Hepatocyte (in vitro differentiated cells): ENCODE measurements around the gene ZC3H8. TPM values are rescaled to one million over a fixed set of nuclear protein-coding genes. Genes with fewer than 3 reads are reported as not detected.
A peak's percentile ranks its signal among the peaks of the same experiment; 100 is the strongest.

ENCODE experiments used
- DNase-seq: peaks from one replicate; pipeline ENCODE4 v3.0.0-alpha.2; 2016; ENCODE audit warnings: low spot score
- H2AFZ ChIP-seq: fragments of 200-600 bp; sonication (generic); 2 replicates; pipeline ENCODE4 v1.6.0; 2016; ENCODE audit warnings: antibody characterized with exemption, mild to moderate bottlenecking
- H3K27ac ChIP-seq: fragments of 200-600 bp; sonication (generic); 2 replicates; pipeline ENCODE4 v1.5.1; 2016; ENCODE audit warnings: mild to moderate bottlenecking
- H3K27me3 ChIP-seq: fragments of 200-600 bp; sonication (generic); 2 replicates; pipeline ENCODE4 v1.6.1; 2016
- H3K36me3 ChIP-seq: fragments of 200-600 bp; sonication (generic); replicated peaks from 2 replicates; pipeline ENCODE4 v1.5.1; 2016; ENCODE audit warnings: low read depth; ENCODE audit not compliant: insufficient read depth
- H3K4me1 ChIP-seq: fragments of 200-600 bp; sonication (generic); 2 replicates; pipeline ENCODE4 v1.5.1; 2016; ENCODE audit warnings: mild to moderate bottlenecking, moderate library complexity; ENCODE audit not compliant: insufficient read depth
- H3K4me2 ChIP-seq: fragments of 200-600 bp; sonication (generic); 2 replicates; pipeline ENCODE4 v1.6.0; 2016
- H3K4me3 ChIP-seq: fragments of 200-600 bp; sonication (generic); 2 replicates; pipeline ENCODE4 v1.5.1; 2016; ENCODE audit warnings: mild to moderate bottlenecking
- H3K79me2 ChIP-seq: fragments of 200-600 bp; sonication (generic); 2 replicates; pipeline ENCODE4 v1.6.0; 2017; ENCODE audit warnings: mild to moderate bottlenecking
- H3K9me2 ChIP-seq: fragments of 200-600 bp; sonication (generic); replicated peaks from 2 replicates; pipeline ENCODE4 v1.6.0; 2017; ENCODE audit warnings: mild to moderate bottlenecking; ENCODE audit not compliant: insufficient read depth
- H3K9me3 ChIP-seq: fragments of 200-600 bp; sonication (generic); 2 replicates; pipeline ENCODE4 v1.5.1; 2016; ENCODE audit warnings: low read depth, mild to moderate bottlenecking
- H4K20me1 ChIP-seq: fragments of 200-600 bp; sonication (generic); 2 replicates; pipeline ENCODE4 v1.6.0; 2016; ENCODE audit warnings: mild to moderate bottlenecking; ENCODE audit not compliant: insufficient read depth, poor library complexity, severe bottlenecking
- CTCF ChIP-seq: fragments of 200-600 bp; sonication (generic); IDR thresholded peaks from 2 replicates; pipeline ENCODE4 v1.5.1; 2016; ENCODE audit warnings: antibody characterized with exemption, mild to moderate bottlenecking; ENCODE audit not compliant: poor library complexity
- EZH2 ChIP-seq: fragments of 200-600 bp; sonication (generic); IDR thresholded peaks from 2 replicates; pipeline ENCODE4 v1.6.1; 2016; ENCODE audit warnings: antibody characterized with exemption, mild to moderate bottlenecking, borderline replicate concordance
- EZH2phosphoT487 ChIP-seq: fragments of 200-600 bp; sonication (generic); IDR thresholded peaks from one replicate; pipeline ENCODE4 v1.6.1; 2018; ENCODE audit warnings: antibody characterized with exemption, mild to moderate bottlenecking, low read depth, moderate library complexity; ENCODE audit not compliant: unreplicated experiment, severe bottlenecking
- WGBS: methylation state at CpG from one replicate; pipeline ENCODE4 v1.1.6; 2016; ENCODE audit warnings: low lambda C conversion rate; ENCODE audit errors: missing lambda C conversion rate; 5-methylcytosine and 5-hydroxymethylcytosine counted together
- polyA plus RNA-seq: library from polyadenylated mRNA; unstranded; fragments of >200 nt; fragmentation: Nextera tagmentation; extraction: Ambion mirVana; gene quantifications from 2 replicates; pipeline ENCODE4 v1.2.1, GENCODE V29; 2016
- total RNA-seq: library from RNA; depleted of rRNA; stranded (reverse); fragments of >200 nt; gene quantifications from 2 replicates; pipeline ENCODE4 v1.2.3, GENCODE V29; 2014

Gene ZC3H8
- total and polyA plus RNA-seq, 2 experiments from 2014 or later: 13.6 to 17.5 TPM

GRCh38 chr2:112277596-112278220 lies 22.9 kb upstream of the ZC3H8 start:
- H3K36me3 ChIP-seq: no peaks in the 10 kb centered on the region

DNA sequence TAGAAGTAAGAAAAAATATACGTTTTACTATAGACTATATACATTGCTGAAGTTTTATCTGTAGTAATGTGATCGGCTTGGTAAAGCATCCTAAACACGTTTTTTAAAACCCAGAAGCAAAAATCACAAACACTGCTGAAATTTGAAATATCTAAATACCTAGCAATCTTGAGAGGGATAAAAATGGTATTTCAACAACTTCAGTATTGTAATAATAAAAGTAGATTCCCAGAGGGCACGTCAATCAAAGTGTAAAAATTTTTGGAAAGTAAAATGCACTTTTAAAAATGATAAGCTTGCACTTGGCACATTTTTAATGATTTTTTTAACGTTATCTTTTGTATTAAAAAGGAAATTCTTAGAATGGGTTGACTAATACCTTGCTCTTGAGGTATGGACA lies 22.1 kb upstream of the ZC3H8 start:
- H3K9me3 ChIP-seq: no peaks in the 10 kb centered on the region
- H3K4me1 ChIP-seq: no peaks in the 10 kb centered on the region
- H4K20me1 ChIP-seq: no peaks in the 10 kb centered on the region
- no peak overlapping the region for H2AFZ ChIP-seq
- no peak overlapping the region for H3K4me3 ChIP-seq
- peak overlapping the region; percentile 74 for H3K4me2 ChIP-seq
- no peak for DNase-seq
- no peaks in the 10 kb centered on the region for H3K27me3 ChIP-seq
- TF ChIP-seq EZH2 (no peak), EZH2phosphoT487 (no peak), CTCF (no peak)
- H3K79me2 ChIP-seq: peaks cover 5% of the 10 kb centered on the region
- H3K27ac ChIP-seq: no peak overlapping the region
- 72% methylated on average over 5 of the region's 5 CpGs for WGBS
- no peaks in the 10 kb centered on the region for H3K36me3 ChIP-seq
- H3K9me2 ChIP-seq: no peaks in the 10 kb centered on the region

More at GRCh38 chr2:112277596-112278220, 22.9 kb upstream of the ZC3H8 start:
- Histone ChIP-seq H4K20me1 (no peaks in the 10 kb centered on the region), H3K79me2 (peaks cover 5% of the 10 kb centered on the region), H3K27me3 (no peaks in the 10 kb centered on the region), H2AFZ (no peak overlapping the region), H3K9me3 (no peaks in the 10 kb centered on the region), H3K27ac (no peak overlapping the region), H3K4me3 (no peak overlapping the region), H3K4me2 (no peak overlapping the region), H3K4me1 (peaks cover 4% of the 10 kb centered on the region), H3K9me2 (no peaks in the 10 kb centered on the region)
- TF ChIP-seq EZH2: no peak
- TF ChIP-seq EZH2phosphoT487: no peak
- TF ChIP-seq CTCF: no peak
- WGBS: 99% methylated on average over 5 of the region's 5 CpGs
- DNase-seq: no peak

DNA sequence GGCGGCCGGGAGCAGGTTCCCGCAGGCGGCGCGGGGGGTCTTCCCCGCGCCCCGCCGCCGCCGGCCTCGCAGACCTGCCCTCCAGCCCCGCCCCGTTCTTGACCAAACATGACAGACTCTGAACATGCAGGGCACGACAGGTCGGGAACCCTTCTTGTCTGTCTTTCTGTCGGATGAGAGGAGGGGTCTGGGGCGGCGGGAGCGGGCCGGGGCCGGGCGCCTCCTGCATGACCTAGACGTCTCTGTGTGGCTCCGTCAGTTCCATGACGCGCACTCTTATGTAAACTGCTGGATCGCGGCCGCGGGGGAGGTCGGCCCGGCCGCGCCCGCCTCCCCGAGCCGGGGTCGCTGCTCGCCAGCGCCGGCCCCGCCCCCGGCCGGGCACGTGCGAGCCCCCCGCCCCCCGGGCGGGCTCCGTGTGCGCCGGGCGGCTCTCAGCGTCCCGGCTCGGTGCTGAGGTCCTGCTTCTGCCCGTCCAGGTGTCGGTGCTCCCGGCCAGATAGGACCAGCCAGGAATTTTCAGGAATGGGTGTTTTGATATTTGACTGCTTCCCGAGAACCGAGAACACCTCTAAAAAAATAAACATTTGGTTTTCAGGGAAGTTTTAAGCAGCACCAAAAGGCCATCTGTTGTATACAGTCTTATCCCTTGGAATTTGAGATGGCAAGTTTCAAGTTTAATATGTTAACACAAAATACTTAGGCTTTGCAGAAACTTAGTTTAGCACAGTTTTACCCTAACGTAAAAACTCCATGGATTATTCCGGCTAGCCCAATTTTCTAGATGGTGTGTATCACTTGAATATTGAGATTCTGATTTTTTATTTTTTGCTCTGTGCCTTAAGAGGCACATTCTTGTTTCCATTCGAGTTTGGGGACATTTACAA lies 21.3 kb upstream of the ZC3H8 start:
- H3K4me1 ChIP-seq: no peaks in the 10 kb centered on the region
- peak; percentile 94 for DNase-seq
- peaks cover 5% of the 10 kb centered on the region for H3K79me2 ChIP-seq
- H3K4me2 ChIP-seq: peak overlapping the region; percentile 74
- no peaks in the 10 kb centered on the region for H4K20me1 ChIP-seq
- H3K9me2 ChIP-seq: no peaks in the 10 kb centered on the region
- no peaks in the 10 kb centered on the region for H3K27me3 ChIP-seq
- peak overlapping the region; percentile 68 for H3K4me3 ChIP-seq
- H3K9me3 ChIP-seq: no peaks in the 10 kb centered on the region
- 2% methylated on average over 29 of the region's 66 CpGs for WGBS
- TF ChIP-seq CTCF (no peak), EZH2 (no peak), EZH2phosphoT487 (no peak)
- peak overlapping the region; percentile 100 for H3K27ac ChIP-seq
- peak overlapping the region; percentile 72 for H2AFZ ChIP-seq
- no peaks in the 10 kb centered on the region for H3K36me3 ChIP-seq
